Stomach smooth muscle (tissue), 2 donors: ENCODE measurements around the gene FOCAD.

Source experiments
- H3K27ac ChIP-seq: one replicate; pipeline ENCODE4 v1.7.0; 2013; ENCODE audit warnings: mild to moderate bottlenecking, low read length, inconsistent platforms
- H3K27me3 ChIP-seq, 2 donors: one replicate each; pipeline ENCODE4 v1.7.0; 2013; ENCODE audit warnings: low read length in 2 of 2; ENCODE audit not compliant: insufficient read depth in 2 of 2, control insufficient read depth in 1 of 2
- H3K36me3 ChIP-seq, 2 donors: one replicate each; pipeline ENCODE4 v1.7.0; 2013; ENCODE audit warnings: low read length in 2 of 2; ENCODE audit not compliant: control insufficient read depth in 2 of 2, insufficient read depth in 2 of 2
- H3K4me1 ChIP-seq: one replicate; pipeline ENCODE4 v1.7.0; 2013; ENCODE audit warnings: low read length; ENCODE audit not compliant: control insufficient read depth, insufficient read depth
- H3K4me3 ChIP-seq, 2 donors: one replicate each; pipeline ENCODE4 v1.7.0; 2013; ENCODE audit warnings: low read length in 2 of 2
- H3K9ac ChIP-seq, 2 donors: one replicate each; pipeline ENCODE4 v1.7.0; 2013; ENCODE audit warnings: low read length in 2 of 2, mild to moderate bottlenecking in 1 of 2
- H3K9me3 ChIP-seq, 2 donors: one replicate each; pipeline ENCODE4 v1.7.0; 2013; ENCODE audit warnings: low read length in 2 of 2; ENCODE audit not compliant: control insufficient read depth in 2 of 2
- donor health status: healthy.
- donor health status: Pancreatic carcinoma.

Gene FOCAD

DNA sequence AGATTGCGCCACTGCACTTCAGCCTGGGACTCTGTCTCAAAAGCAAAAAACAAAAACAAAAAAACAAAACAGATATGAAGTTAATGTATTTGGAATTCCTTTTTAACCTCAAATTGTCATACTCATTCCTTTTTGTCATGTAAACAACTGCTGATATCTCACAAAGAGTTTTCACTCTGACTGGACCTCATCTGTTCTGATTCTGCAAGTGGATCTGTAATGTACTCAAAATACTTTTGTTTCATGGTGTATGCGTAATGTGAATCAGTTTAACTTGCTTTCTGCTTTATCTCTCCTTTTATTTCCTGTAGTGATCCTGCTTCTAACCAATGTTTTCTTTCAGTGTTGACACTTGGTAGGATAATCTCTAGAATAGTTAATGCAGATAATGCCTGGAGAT, 106.7 kb downstream of the FOCAD start:
- H3K27ac ChIP-seq, result no peak overlapping the region
- no peaks in the 10 kb centered on the region for H3K4me1 ChIP-seq
- peaks cover 0 to 5% of the 10 kb centered on the region in 2 donors for H3K36me3 ChIP-seq
- no peaks in the 10 kb centered on the region for H3K9me3 ChIP-seq
- no peak overlapping the region for H3K9ac ChIP-seq
- H3K27me3 ChIP-seq, result no peaks in the 10 kb centered on the region
- H3K4me3 ChIP-seq, result no peak overlapping the region

DNA sequence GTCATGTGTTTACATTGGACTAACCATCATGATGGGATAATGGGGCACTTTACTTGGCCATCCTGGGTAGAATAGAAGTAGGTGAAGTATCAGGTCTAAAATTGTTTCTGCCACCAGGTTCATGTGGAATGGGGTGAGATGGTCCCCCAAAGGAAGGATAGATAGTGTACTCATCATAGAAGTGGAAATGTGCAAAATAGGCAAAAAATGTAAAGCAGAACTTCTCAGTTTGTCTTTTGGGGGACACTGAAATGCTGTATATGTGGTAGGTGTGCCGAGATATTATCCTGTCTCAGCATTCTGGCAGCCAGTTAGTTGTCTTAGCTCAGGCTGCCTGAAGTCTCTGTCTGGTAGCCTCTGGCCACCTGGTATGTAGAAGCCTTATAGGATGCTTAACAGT, 107.6 kb downstream of the FOCAD start:
- H3K4me3 ChIP-seq, result no peak overlapping the region
- no peaks in the 10 kb centered on the region for H3K4me1 ChIP-seq
- no peak overlapping the region for H3K9ac ChIP-seq
- H3K27me3 ChIP-seq, result no peaks in the 10 kb centered on the region
- H3K9me3 ChIP-seq, result no peaks in the 10 kb centered on the region
- H3K36me3 ChIP-seq, result peaks cover 0 to 5% of the 10 kb centered on the region in 2 donors
- H3K27ac ChIP-seq, result no peak overlapping the region

GRCh38 chr9:20804489-20805250, 120.6 kb downstream of the FOCAD start:
- H3K27me3 ChIP-seq, result no peaks in the 10 kb centered on the region

DNA sequence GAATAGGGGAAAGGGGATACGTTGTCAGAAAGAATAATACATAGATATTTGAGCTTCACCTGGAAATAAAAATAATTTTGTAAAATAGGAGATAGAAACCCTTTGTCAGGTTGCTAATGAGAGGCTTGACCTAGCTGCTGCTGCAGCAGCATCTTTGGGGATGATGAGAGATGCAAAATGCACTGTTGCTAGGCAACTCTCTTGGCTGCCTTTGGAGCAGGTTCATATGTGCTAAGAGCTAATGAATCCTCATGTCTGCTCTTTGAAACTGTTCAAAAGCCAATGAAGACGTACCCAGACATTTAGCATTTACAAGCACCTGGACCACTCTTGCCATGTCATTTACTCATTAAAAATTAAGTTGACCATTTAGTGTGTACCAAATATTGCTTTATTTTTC, 121.7 kb downstream of the FOCAD start:
- Histone ChIP-seq H3K36me3 (no peaks in the 10 kb centered on the region), H3K4me1 (no peaks in the 10 kb centered on the region), H3K27me3 (no peaks in the 10 kb centered on the region), H3K27ac (no peak overlapping the region), H3K9me3 (no peaks in the 10 kb centered on the region), H3K9ac (no peak overlapping the region), H3K4me3 (no peak overlapping the region)

More at GRCh38 chr9:20804489-20805250, 120.6 kb downstream of the FOCAD start:
- H3K36me3 ChIP-seq, result no peaks in the 10 kb centered on the region
- H3K27ac ChIP-seq, result no peak overlapping the region
- H3K9me3 ChIP-seq, result no peaks in the 10 kb centered on the region
- H3K4me1 ChIP-seq, result no peaks in the 10 kb centered on the region
- H3K9ac ChIP-seq, result no peak overlapping the region
- H3K4me3 ChIP-seq, result no peak overlapping the region

GRCh38 chr9:20808002-20808401, 123.9 kb downstream of the FOCAD start:
- Histone ChIP-seq H3K4me3 (no peak overlapping the region), H3K9me3 (no peaks in the 10 kb centered on the region), H3K27me3 (no peaks in the 10 kb centered on the region), H3K9ac (no peak overlapping the region), H3K4me1 (no peaks in the 10 kb centered on the region), H3K27ac (no peak overlapping the region), H3K36me3 (no peaks in the 10 kb centered on the region)

- H3K27me3 ChIP-seq, result no peaks in the 10 kb centered on the region
- H3K27ac ChIP-seq, result no peak overlapping the region
- H3K9ac ChIP-seq, result no peak overlapping the region
- no peak overlapping the region for H3K4me3 ChIP-seq
- no peaks in the 10 kb centered on the region for H3K4me1 ChIP-seq
- no peaks in the 10 kb centered on the region for H3K9me3 ChIP-seq
- H3K36me3 ChIP-seq, result no peaks in the 10 kb centered on the region
These were observed 127.8 kb downstream of the FOCAD start for GRCh38 chr9:20811872-20812271.

DNA sequence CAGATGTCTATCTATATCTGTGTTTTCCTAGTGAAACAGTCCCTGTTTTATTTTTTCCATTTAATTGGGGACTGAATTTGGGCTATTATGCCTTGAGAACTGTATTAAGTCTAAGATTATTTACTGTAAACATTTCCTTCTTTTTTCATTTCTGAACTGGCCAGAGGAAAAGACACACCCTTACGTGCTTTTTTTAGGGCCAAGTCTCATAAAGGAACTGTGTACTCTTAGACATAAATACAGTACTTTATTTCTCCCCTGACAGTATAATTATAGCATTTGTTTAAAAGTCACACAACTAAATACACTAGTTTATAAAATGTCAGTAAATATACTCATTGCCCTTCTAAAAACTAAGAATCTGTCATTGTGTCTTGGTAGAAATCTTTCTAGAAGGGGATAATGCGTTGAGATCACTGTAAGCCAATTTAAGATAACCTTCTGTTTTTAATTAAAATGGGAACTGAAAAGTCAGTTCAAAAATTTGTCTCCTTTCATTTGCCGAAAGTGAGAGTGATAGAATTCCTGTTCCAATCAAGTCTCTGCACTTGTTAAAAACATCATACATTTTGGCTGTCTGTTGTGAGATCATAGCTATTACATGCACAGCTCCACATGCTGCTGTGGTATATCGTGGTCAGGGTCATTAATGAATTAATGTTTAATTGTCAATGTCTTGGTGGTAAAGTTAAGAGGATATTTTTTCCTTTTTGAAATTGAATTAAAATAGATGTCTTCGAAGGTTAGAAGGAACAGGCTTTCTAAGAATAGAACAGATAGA, 132.1 kb downstream of the FOCAD start:
- H3K36me3 ChIP-seq, result no peaks in the 10 kb centered on the region
- no peak overlapping the region for H3K4me3 ChIP-seq
- no peak overlapping the region for H3K9ac ChIP-seq
- no peaks in the 10 kb centered on the region for H3K4me1 ChIP-seq
- no peak overlapping the region for H3K27ac ChIP-seq
- no peaks in the 10 kb centered on the region for H3K27me3 ChIP-seq
- no peaks in the 10 kb centered on the region for H3K9me3 ChIP-seq

GRCh38 chr9:20823051-20823450, 139.0 kb downstream of the FOCAD start:
- Histone ChIP-seq H3K9ac (no peak overlapping the region), H3K27me3 (no peaks in the 10 kb centered on the region), H3K4me1 (no peaks in the 10 kb centered on the region), H3K4me3 (no peak overlapping the region), H3K9me3 (no peaks in the 10 kb centered on the region), H3K27ac (no peak overlapping the region), H3K36me3 (peaks cover 0 to 7% of the 10 kb centered on the region in 2 donors)

- H3K27me3 ChIP-seq, result no peaks in the 10 kb centered on the region
- no peak overlapping the region for H3K27ac ChIP-seq
- no peaks in the 10 kb centered on the region for H3K4me1 ChIP-seq
- H3K9ac ChIP-seq, result no peak overlapping the region
- peaks cover 0 to 3% of the 10 kb centered on the region in 2 donors for H3K36me3 ChIP-seq
- peaks cover 0 to 3% of the 10 kb centered on the region in 2 donors for H3K9me3 ChIP-seq
- no peak overlapping the region for H3K4me3 ChIP-seq
These were observed 147.0 kb downstream of the FOCAD start for GRCh38 chr9:20831028-20831427.

DNA sequence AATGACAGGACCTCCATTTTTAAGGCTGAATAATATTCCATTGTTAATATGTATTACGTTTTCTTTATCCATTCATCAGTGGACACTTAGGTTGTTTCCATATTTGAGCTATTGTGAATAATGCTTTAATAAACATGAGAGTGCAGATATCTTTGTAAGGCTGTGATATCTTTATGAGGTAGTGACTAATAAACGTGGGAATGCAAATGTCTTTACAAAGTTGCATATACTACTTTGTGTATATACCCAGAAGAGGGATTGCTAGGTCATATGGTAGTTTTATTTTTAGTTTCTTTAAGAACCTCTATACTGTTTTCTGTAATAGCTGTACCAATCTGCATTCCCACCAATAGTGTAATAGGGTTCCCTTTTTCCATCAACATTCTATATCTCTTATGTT, 148.7 kb downstream of the FOCAD start:
- Histone ChIP-seq H3K4me3 (no peak overlapping the region), H3K27me3 (no peaks in the 10 kb centered on the region), H3K27ac (no peak overlapping the region), H3K9ac (no peak overlapping the region), H3K9me3 (peaks cover 0 to 3% of the 10 kb centered on the region in 2 donors), H3K4me1 (no peaks in the 10 kb centered on the region), H3K36me3 (peaks cover 0 to 3% of the 10 kb centered on the region in 2 donors)
